ENCODE results near the gene WDR7.

WDR7 gene

GRCh38 chr18:56815926-56816325 is 164.8 kb downstream of the WDR7 start:
- no peak for TF ChIP-seq CTCF (IDR thresholded peaks at IDR 0.05; ENCODE audit: low read depth, low read length)
- DNase-seq (ENCODE audit: extremely low read depth, low read depth) = no peak

GRCh38 chr18:56823986-56824565 is 172.9 kb downstream of the WDR7 start:
- no peak for DNase-seq (ENCODE audit: extremely low read depth, low read depth)
- TF ChIP-seq CTCF (IDR thresholded peaks at IDR 0.05; ENCODE audit: low read depth, low read length) = no peak

GRCh38 chr18:56825321-56825720 is 174.2 kb downstream of the WDR7 start:
- no peak for TF ChIP-seq CTCF (IDR thresholded peaks at IDR 0.05; ENCODE audit: low read depth, low read length)

GRCh38 chr18:56825878-56826277 is 174.7 kb downstream of the WDR7 start:
- no peak for TF ChIP-seq CTCF (IDR thresholded peaks at IDR 0.05; ENCODE audit: low read depth, low read length)
- no peak for DNase-seq (ENCODE audit: extremely low read depth, low read depth)

More at GRCh38 chr18:56825321-56825720, 174.2 kb downstream of the WDR7 start:
- DNase-seq (ENCODE audit: extremely low read depth, low read depth) = no peak

GRCh38 chr18:56831988-56832387 is 180.8 kb downstream of the WDR7 start:
- no peak for TF ChIP-seq CTCF (IDR thresholded peaks at IDR 0.05; ENCODE audit: low read depth, low read length)
- DNase-seq (ENCODE audit: extremely low read depth, low read depth) = no peak

- DNase-seq (ENCODE audit: extremely low read depth, low read depth) = no peak
- TF ChIP-seq CTCF (IDR thresholded peaks at IDR 0.05; ENCODE audit: low read depth, low read length) = no peak
Observed at GRCh38 chr18:56835331-56835730, 184.2 kb downstream of the WDR7 start.

GRCh38 chr18:56836173-56836572 is 185.0 kb downstream of the WDR7 start:
- no peak for TF ChIP-seq CTCF (IDR thresholded peaks at IDR 0.05; ENCODE audit: low read depth, low read length)
- DNase-seq (ENCODE audit: extremely low read depth, low read depth) = no peak
